Right renal cortex interstitium (tissue), 3 donors: ENCODE results near the gene ETV6. TPM values are rescaled to one million over a fixed set of nuclear protein-coding genes. Genes with fewer than 3 reads are reported as not detected.
"Not testable (repeated sequence)": the region's sequence is repeated elsewhere in the genome, so short reads cannot be mapped to it uniquely, and the experiment has no call there.

Experiments used
- DNase-seq, 3 donors: peaks; one replicate each; pipeline ENCODE4 v3.0.0-alpha.2; 2013; ENCODE audit warnings: low read depth in 3 of 3, low spot score in 2 of 3
- polyA plus RNA-seq, 3 donors: library from polyadenylated mRNA; unstranded; fragments of 120-200 nt; gene quantifications; one replicate each; pipeline ENCODE4 v1.2.1, GENCODE V29; 2013; ENCODE audit not compliant: insufficient read length in 3 of 3

The ETV6 gene
- polyA plus RNA-seq, 3 donors = 12.8 to 13.3 (median 13.0) TPM

DNA sequence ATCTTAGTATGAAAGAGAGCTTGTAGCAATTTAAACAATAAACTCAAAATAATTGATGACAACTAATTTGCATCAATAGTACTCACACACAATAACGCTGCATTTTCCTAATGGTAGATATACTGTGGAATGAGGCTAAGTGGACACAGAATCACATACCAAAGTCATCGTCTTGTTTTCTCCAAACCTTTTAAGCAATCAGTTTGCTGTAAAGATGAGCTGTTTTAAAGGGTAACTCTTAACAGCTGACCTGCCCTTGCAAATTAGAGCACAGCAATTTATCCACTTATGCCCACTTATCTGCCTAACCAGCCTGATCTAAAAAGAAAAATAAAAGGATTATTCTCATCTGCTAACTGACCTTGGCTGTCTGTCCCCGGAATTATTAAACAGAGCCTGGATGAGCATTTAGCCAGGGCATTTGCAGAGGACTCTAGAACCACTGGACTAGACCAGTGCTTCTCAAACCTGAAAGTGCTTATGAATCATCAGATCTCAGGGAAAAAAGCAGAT, 247.0 kb downstream of the ETV6 start:
- DNase-seq = no peak

DNA sequence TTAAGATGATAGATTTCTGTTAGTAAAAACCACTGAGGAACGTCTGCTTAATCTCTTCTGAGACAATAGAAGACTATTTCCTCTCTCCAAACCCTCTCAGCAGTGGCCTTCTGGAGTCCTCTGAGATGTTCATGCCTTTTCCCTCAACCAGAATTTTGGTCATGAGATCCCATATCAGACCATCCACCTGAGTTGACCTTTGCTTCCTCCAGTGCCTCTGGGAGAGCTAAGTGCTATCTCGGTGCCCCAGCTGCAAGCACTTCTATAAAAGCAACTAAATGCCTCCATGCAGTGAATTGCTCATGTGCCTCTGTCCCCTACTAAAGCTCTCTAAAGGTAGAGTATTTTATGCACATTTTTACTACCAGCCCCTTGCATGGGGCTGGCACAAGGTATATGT, 248.4 kb downstream of the ETV6 start:
- DNase-seq = no peak

DNA sequence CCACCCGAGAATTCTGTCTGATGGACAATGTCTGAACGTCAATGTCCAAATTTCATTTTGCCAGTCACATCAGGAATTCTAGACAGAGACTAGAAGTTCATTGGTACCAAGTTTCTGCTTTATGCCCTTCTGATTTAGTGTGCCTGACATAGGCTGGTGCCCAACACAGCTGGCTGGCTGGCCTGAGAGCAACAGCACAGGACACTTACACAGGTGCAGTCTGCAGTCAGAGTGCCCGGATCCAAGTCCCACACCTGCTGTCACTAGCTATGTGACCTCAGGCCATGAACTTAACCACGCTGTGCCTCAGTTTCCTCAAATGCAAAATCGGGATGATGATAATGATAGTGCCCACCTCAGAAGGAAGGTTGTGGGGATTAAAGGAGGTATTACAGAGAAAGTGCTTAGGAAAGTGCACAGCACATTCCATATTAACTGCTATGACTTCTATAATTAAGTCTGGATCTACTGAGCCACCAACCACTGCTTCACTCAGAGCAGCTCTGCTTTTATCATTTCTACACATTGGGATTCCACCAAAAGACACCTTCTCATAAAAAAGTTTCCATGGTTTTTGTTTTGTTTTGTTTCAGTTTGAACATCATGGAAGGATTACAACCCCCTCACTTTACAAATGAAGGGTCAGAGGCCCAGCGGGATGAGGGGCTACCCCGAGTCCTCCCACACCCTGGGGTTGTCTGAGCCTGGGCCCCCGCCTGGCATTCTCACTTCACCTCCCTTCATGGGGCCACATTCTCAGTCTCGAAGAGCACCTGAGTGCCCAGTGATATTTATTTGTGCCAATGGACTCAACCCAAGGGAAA, 252.4 kb downstream of the ETV6 start:
- DNase-seq = no peak

DNA sequence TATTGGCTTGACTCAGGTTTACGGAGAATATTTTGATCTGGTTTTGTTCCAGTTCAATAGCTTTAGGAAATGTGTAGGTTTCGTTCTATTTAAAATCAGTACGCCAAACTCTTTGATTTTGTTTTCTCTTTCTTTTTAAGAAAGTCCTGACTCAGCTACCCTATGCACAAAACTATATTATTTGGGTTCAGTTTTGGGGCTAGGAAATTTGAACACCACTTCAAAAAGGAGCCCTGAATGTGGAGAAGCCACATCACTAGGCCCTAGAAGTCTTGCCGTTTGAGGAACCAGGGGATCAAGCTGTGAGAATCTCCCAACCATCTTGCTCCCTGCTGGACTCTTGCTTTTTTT, 253.0 kb downstream of the ETV6 start:
- no peak for DNase-seq

DNA sequence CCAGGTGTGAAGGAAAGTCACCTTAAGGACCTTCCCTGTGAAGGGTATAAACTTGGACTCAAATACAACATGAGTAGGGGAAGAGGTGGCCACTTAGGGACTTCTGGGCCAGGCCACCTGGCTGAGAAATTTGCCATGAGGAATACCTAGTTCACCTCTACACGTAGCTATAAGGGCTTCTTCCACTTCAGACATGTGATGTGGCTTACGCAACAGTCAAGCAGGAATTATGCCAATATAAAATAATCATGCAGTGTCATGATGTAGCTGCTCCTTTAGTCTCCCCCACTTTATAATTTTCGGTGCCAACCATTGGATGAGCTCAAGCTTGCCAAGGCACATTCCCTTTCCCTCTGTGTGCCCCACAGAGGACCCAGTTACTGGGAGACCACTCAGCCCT, 254.7 kb downstream of the ETV6 start:
- no peak for DNase-seq

DNA sequence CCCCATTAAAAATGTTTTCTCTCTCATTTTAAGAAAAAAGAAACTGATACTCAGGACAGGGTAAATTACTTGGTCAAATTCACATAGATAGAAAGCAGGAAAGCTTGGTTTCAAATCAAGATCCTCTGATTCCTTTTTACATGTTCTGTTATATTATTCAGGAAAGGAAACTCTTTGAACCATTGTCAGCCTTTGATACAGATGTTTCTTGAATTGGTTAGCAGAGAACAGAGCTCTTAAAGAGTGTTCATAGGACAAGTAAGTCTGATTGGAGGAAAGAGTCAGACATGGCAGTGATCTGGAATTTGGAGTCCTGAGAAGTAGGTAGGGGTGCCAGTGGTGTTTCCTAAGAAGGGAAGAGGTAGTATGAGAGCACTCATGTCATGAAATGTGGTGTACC, 256.1 kb downstream of the ETV6 start:
- no peak for DNase-seq

DNA sequence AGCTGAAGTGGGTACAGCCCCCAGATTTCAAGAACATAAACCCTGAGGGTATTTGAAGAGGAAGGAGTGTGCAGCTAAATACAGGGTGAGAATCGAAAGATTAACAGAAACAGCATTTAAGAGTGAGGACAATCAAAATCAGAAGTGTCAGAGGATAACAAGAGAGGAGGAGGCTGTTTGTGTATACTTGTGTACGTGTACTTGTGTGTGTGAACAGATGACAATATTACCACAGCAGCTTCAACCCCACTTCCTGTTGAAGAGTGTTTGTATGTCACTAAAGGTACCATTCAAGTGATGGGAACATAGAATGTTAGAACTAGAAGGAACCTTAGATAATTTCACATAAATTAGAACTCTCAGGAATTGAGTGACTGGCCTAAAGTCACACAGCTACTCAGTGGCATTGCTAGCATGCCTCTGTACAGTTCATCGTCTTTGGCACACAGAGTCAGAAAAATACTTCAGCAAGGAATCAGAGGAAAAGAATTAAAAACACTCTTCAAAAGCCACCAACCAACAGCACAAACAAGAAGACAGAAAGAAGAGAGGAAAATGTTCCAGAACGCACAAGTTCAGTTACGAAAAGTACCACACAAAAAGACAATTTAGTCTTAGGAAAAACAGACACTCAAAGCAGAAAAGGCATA, 256.9 kb downstream of the ETV6 start:
- no peak for DNase-seq

DNA sequence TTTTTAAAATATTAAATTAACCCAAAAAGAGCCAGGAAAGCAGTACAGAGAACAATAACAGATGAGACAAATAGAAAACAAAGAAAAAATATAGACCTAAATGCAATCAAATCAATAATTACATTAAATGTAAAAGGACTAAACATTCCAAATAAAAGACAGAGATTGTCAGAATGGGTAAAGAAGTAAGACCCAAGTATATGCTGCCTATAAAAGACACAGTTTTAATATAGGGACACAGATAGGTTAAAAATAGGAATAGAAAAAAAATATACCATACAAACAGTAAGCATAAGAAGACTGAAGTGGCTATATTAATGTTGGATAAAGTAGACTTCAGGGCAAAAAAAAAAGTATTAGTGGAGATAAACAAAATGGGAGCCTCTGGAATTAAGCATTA, 258.2 kb downstream of the ETV6 start:
- DNase-seq = no peak

DNA sequence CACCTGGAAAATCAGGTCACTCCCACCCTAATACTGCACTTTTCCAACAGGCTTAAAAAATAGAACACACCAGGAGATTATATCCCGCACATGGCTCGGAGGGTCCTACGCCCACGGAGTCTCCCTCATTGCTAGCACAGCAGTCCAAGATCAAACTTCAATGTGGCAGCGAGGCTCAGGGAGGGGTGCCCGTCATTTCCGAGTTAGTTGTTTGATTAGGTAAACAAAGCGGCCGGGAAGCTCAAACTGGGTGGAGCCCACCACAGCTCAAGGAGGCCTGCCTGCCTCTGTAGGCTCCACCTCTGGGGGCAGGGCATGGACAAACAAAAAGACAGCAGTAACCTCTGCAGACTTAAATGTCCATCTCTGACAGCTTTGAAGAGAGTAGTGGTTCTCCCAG, 259.9 kb downstream of the ETV6 start:
- DNase-seq = not testable (repeated sequence)

DNA sequence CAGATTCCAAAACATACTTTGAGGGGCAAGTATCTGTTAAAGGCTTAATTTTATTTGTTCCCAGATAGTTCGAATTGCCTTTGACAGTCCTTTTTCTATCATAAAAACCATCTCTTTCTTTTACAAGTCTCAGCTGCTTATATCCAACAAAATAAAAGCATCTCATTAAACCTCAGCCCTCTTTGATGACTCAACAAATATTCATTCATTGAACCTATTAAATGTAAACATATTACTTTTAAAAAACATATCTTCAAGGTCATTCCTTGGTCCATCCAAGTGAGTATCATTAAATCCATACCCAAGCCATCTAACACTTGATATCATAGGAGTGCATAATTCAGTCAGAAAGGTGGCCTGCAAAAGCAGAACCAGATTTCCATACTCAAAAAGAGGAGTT, 266.6 kb downstream of the ETV6 start:
- no peak for DNase-seq

DNA sequence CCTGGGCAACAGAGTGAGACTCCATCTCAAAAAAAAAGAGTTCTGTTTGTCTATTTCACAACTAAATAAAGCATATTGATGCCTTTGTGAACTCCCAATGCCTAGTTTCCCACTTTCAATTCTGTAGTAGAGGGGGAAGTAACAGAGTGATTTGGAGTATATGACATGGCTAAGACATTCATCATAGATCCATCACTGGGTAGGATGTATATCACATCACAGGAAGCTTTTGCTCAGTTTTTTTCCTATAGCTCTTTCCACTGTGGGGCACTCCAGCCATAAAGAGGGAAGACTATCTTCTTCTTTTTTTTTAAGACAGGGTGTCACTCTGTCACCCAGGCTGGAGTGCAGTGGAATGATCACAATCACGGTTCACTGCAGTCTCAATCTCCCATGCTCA, 267.3 kb downstream of the ETV6 start:
- no peak for DNase-seq

DNA sequence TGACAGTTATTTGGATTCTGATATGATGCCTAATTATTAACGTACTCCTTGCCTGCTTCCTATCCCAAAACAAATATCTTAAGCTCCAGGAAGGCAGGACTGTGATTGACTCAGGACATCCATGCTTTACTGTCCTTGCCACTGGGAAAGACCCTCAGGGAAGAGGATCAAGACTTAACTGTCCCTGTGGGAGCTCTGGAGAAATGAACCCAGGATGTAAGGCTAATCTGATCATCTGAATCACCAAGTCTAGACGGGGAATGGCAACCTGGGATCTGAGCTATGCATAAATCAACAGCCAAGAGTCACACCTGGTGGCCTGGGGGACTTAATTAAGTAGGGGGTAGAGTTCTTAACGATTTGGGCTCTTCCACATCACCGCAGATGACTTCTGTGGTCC, 268.0 kb downstream of the ETV6 start:
- DNase-seq = no peak

DNA sequence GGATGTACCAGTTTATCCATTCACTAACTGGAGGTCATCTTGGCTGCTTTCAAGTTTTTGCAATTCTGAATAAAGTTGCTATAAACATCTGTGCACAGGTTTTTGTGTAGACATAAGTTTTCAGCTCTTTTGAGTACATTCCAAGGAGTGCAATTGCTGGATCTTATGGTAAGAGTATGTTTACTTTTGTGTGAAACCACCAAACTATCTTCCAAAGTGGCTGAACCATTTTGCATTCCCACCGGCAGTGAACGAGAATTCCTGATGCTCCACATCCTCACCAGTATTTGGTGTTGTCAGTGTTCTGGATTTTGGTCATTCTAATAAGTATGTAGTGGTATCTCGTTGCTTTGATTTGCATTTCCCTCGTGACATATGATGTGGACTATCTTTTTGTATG, 270.8 kb downstream of the ETV6 start:
- no peak for DNase-seq

DNA sequence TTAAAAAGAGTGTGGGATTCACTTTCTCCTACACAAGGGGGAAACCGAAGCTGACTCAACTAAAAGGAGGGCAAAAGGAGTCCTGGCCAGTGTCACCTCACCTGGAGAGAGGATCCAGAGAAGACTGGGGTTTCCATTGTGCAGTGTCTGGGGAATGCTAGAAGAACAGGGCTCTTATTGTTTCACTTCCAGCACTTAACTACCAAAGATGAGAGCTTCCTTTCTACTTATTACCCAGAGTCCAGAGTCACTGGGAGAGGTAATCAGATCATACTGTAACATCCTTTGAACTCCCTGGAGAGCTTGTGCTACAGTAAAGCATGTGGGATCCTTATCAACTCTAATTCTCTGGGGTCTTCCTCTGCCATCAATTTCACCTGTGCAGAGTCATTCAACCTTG, 272.9 kb downstream of the ETV6 start:
- no peak for DNase-seq

DNA sequence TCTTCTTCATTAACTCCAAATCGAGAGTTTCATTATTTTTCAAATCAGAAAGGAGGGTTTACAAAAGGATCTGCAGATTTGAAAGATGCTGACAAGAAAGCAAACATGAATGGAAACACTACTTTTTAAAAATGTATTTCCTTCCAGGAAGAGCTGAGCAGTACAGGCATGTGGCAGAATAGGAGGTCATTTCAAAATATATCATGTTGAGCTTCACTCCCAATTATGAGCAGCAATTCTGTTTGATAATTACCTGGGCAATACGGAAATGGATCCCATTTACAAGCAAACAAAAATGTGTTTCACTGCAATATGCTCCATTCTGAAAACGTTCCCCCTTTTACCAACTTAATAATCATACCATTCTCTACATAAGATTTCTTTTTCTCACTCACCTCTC, 273.6 kb downstream of the ETV6 start:
- no peak for DNase-seq

DNA sequence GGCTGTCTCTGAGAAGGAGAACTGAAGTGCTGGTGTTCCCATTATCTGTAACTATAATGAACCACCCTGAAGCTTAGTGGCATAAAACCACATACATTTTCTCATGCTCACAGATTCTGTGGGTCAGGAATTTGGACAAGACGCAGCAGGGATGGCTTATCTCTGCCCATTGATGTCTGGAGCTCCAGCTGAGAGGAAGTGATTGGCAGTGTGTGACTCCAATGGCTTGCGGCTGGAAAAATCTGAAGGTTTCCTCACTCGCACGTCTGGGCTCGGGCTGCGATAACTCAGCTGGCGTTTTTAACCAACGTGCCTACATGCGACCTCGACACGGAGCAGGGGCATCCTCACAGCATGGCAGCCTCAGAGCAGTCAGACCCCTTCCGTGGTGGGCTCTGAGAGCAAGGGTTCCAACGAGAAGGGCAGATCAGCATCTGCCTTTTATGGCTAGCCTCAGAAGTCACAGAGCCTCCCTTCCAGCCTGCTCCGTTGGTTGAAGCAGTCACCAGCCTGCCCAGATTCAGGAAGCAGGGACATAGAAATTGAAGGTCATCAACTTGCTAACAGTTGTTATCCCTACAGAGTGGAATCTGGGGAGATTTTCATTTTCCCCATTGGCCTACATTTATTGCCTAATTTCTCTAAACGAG, 277.9 kb downstream of the ETV6 start:
- no peak for DNase-seq

DNA sequence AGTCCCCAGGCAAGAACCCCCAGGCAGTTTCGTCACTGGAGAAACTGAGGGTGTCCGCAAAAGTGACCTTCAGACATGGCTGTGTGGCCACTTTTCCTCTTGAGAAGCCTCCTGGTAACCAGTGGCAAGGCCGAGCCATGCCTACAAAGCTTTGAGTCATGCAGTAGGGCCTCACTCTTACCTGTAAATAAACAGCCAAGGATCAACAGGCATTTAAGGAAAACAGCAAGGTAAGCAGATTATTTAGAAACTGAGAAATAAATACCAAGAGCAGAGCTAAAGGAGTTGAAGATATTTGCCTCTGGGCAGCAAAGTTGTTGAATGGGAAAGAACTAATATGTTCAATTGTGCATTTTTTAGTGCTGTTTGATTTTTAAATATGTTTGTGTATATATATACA, 280.2 kb downstream of the ETV6 start:
- DNase-seq = no peak

DNA sequence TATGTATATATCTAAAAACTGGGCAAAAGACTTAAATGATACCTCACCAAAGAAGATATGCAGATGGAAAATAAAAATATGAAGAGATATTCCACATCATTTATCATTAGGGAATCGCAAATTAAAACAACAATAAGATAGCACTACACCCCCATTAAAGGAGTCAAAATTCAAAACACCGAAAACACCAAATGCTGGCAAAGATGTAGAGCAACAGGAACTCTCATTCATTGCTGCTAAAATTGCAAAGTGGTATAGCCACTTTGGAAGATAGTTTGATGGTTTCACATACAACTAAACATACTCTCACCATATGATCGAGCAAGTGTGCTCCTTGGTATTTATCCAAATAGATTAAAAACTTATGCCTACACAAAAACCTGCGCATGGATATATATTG, 289.7 kb downstream of the ETV6 start:
- DNase-seq = no peak

DNA sequence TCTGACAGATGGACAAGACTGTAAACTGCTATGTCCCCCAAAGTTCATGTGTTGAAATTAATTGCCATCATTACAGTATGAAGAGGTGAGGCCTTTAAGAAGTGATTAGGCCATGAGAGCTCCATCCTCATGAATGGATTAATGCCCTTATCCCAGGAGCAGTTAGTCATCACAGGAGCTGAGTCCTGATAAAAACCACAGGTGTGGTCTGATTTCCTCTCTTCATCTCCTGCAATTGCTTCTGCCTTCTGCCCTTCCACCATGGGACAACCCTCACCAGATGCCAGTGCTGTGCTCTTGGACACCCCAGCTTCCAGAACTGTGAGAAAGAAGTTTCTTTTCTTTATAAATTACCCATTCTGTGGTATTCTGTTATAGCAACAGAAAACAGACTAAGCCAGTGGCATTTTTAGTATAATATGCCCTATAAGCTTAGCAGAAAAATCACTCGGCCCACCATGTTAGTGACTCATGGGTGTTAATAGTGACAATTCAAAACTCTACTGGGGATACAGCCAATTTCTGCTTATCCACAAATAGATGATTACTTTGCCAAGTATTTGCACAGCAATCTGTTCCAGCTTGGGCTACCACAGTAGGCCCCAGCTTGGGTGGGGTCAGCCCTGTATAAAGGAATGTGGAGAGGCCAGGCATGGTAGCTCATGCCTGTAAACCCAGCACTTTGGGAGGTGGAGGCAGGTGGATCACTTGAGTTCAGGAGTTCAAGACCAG, 292.3 kb downstream of the ETV6 start:
- DNase-seq = no peak

DNA sequence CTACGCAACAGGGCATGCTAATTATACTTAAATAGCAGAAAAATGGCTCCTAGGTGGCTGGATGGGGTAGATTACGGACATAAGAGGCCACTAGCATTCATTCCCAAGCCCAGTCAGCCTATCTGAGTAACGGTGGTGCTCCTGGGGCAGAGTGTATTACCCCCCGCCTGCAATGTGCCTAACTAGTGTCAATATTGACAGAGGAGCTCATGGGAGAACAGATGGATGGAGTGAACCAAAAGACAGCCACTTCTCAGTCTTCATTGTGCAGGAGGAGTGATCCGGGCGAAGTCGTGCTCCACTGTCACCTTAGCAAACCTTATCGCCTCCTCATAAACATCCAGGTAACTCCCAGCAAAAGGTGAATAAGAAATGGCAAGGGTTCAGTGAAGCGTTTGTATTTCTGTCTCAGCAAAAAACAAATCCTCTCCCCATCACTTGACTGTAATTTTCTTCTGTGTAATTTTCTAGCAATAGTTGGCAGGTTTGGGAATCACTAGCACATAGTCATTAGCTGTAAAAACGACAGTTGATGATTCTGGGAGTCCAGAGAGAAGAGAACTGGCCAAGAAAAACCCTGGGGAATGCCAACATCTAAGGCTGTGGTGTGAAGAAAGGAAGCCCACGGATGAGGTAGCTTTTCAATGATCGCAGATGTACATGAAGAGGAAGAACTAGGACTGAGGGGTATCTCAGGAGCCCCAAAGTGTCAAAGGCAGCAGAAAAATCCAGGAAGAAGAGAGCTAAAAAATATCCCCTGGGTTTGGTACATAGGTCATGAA, 294.6 kb downstream of the ETV6 start:
- no peak for DNase-seq
